ENCODE results near the gene PAGE4. TPM values are rescaled to one million over a fixed set of nuclear protein-coding genes. Genes with fewer than 3 reads are reported as not detected.
A peak's percentile ranks its signal among the peaks of the same experiment; 100 is the strongest.

The PAGE4 gene
- total RNA-seq, 1 donor from 2014 or later = not detected

DNA sequence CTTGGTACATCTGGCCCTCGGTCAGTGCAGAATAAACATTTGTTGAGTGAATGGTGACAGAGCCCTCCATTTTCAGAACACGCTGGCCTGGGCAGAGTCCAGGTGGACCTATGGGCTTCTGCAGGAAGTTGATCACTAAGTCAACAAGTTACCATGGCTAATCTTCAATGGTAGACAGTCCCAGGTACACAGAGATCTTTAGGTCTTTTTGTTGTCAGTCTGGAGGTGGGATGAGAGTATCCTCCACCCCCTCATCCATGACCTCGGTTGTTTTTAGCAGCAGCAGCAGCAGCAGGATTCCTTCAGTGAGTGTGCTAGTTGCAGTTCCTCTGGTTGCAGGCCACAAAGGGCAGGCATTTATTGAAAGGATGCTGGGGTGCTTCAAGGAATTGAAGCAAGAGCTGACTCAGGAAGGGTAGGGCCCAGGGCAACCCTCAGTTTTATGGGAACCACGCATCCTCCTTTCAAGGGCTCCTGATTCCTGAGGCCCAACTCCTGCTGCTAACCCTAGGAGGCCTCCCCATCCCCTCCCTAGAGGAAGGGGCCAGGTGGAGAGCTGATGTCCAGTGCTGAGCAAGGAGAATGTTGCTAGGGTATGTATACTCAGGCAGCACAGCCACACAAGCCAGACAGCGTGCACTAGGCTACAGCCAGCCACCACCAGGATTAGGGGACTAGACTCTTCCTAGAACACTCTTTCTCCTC is 48.4 kb downstream of the PAGE4 start:
- DNase-seq = no peak

DNA sequence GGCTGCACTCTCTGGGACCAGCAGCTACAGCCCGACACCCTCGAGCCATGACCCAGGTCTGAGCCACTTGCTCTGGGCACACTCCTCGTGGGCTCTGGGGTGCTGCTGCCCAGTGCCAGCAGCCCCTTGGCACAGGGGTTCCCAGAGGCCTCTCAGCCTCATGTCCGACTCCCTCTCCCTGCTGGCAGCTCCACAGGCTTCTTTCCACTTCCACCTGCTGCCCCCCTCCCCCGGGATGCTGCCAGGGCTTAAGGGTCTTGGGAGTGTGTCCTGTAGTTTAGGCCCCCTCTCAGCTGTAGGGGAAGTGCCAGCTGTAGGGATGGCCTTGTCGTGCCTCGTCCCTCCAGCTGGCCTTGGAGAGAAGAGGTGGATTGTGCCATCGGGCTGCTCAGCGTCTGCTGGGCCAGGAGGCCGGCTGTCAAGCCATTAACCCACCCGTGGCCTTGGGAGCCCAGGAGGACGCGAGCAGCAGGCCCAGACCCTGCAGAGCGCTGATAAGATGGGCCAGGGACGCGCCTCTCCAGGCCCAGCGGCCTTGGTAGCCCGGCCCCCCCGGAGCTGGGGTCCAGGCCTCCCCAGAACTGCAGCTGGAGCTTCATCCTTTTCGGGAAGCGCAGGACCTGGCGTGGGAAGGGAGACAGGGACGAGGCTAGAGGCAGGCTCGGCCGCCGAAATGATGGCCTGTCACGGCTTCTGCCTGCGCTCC is 49.2 kb downstream of the PAGE4 start:
- no peak for DNase-seq

DNA sequence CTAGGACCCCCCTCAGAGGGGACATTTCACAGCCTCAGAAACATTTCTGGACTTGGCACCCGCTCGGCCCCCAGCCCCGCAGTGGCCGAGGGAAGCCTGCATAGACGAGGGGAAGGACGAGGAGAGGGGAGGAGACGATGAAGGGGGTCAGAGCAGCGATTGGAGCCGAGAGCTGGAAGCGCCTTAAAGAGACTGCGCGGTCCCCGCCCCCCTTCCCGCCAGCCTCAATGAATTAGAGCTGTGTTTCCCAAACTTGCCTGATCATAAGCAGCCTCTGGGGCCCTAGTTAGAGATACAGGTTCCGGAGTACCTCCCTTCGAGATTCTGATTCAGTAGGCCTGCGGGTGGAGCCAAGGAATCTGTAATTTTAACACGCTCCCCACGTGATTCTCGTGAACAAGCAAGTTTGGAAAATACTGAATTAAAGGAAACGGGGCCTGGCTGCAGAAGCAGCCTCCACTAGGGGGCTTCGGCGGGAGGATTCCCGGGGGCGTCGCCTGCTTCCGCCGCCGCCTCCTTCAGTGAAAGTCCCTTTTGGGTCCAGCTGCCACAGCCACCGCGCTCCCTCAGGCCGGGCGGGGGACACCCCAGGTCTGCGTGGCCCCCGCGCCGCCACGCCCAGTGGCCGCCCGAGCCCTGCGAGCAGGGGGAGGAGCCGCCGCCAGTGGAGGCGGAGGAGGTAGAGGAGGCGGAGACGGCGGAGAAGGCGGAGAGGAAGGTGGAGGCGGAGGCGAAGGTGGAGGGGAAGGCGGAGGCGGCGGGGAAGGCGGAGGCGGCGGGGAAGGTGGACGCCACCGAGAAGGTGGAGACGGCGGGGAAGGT is 49.9 kb downstream of the PAGE4 start, which contains the start of gene USP27X:
Gene USP27X (plus strand): TSS at position 651 of the 822 bp plus-strand sequence. CDS start 824 bp downstream, outside the sequence.
- peak; percentile 74 for DNase-seq

DNA sequence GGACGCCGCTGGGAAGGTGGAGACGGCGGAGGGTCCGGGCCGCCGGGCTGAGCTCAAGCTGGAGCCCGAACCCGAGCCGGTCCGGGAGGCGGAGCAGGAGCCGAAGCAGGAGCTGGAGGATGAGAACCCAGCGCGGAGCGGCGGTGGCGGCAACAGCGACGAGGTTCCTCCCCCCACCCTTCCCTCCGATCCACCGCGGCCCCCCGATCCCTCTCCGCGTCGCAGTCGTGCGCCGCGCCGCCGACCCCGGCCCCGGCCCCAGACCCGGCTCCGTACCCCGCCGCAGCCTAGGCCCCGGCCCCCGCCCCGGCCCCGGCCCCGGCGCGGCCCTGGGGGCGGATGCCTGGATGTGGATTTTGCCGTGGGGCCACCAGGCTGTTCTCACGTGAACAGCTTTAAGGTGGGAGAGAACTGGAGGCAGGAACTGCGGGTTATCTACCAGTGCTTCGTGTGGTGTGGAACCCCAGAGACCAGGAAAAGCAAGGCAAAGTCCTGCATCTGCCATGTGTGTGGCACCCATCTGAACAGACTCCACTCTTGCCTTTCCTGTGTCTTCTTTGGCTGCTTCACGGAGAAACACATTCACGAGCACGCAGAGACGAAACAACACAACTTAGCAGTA is 50.7 kb downstream of the PAGE4 start:
- peak; percentile 5 for DNase-seq

GRCh38 chrX:49880668-49881067 is 51.6 kb downstream of the PAGE4 start:
- no peak for DNase-seq

Other genes with a start within 250 kb of the PAGE4 start
- gene GAGE12H, start 249.4 kb upstream of the PAGE4 start, total RNA-seq = not detected in 2 replicates
- not detected in 2 replicates for gene GAGE2A, start 239.8 kb upstream of the PAGE4 start, total RNA-seq
- not detected in 2 replicates for gene GAGE1, start 230.3 kb upstream of the PAGE4 start, total RNA-seq
- not detected in 2 replicates for gene PAGE1, start 133.3 kb upstream of the PAGE4 start, total RNA-seq
- gene USP27X, start 50.2 kb downstream of the PAGE4 start, total RNA-seq = 2.7 and 3.7 TPM in 2 replicates
- 8.1 and 8.7 TPM in 2 replicates for gene CLCN5, start 93.3 kb downstream of the PAGE4 start, total RNA-seq

All from dermis blood vessel endothelial cell (primary cell).